ENCODE measurements around the gene OSCAR. TPM values are rescaled to one million over a fixed set of nuclear protein-coding genes. Genes with fewer than 3 reads are reported as not detected.
A peak's percentile ranks its signal among the peaks of the same experiment; 100 is the strongest.

Gene OSCAR
- total and polyA plus RNA-seq, 4 donors, result 4.4 to 77.4 (median 49.4) TPM

- Histone ChIP-seq H3K9me3 (ENCODE audit: control insufficient read depth in 4 of 4, insufficient read depth in 3 of 4, low read length in 3 of 4) (no peaks in the 10 kb centered on the region), H3K9ac (ENCODE audit: insufficient read depth in 1 of 2, low read length in 2 of 2) (no peak overlapping the region), H3K4me3 (no peak overlapping the region), H3K36me3 (ENCODE audit: control insufficient read depth in 4 of 4, insufficient read depth in 4 of 4, low read length in 4 of 4) (peaks cover 12 to 74% (median 34%) of the 10 kb centered on the region in 4 donors), H3K4me1 (ENCODE audit: control insufficient read depth in 5 of 5, insufficient read depth in 5 of 5, low read length in 5 of 5) (no peaks in the 10 kb centered on the region), H3K27ac (ENCODE audit: low read depth in 1 of 2, low read length in 1 of 2) (no peak overlapping the region), H3K27me3 (ENCODE audit: control insufficient read depth in 3 of 3, insufficient read depth in 3 of 3, low read length in 2 of 3) (no peaks in the 10 kb centered on the region)
- TF ChIP-seq CTCF (IDR thresholded peaks at IDR 0.05; ENCODE audit: control extremely low read depth, extremely low read depth), result no peak
- no peak for DNase-seq
- no peak for ATAC-seq (ENCODE audit: insufficient read depth, low FRiP score)
- WGBS, 2 donors, result 97 to 98% methylated on average over 17 of the region's 17 CpGs
Observed at GRCh38 chr19:54123682-54124081, 23.1 kb upstream of the OSCAR start.

- no peak for TF ChIP-seq CTCF (IDR thresholded peaks at IDR 0.05; ENCODE audit: control extremely low read depth, extremely low read depth)
- 95 to 96% methylated on average over 10 of the region's 10 CpGs for WGBS, 2 donors
- peaks cover 0 to 5% (median 0%) of the 10 kb centered on the region in 5 donors for H3K4me1 ChIP-seq (ENCODE audit: control insufficient read depth in 5 of 5, insufficient read depth in 5 of 5, low read length in 5 of 5)
- peaks cover 10 to 53% (median 32%) of the 10 kb centered on the region in 4 donors for H3K36me3 ChIP-seq (ENCODE audit: control insufficient read depth in 4 of 4, insufficient read depth in 4 of 4, low read length in 4 of 4)
- ATAC-seq (ENCODE audit: insufficient read depth, low FRiP score) (no peak), DNase-seq (no peak)
- H3K9me3 ChIP-seq (ENCODE audit: control insufficient read depth in 4 of 4, insufficient read depth in 3 of 4, low read length in 3 of 4), result no peaks in the 10 kb centered on the region
- no peak overlapping the region for H3K4me3 ChIP-seq
- no peak overlapping the region for H3K9ac ChIP-seq (ENCODE audit: insufficient read depth in 1 of 2, low read length in 2 of 2)
- H3K27ac ChIP-seq (ENCODE audit: low read depth in 1 of 2, low read length in 1 of 2), result no peak overlapping the region
- H3K27me3 ChIP-seq (ENCODE audit: control insufficient read depth in 3 of 3, insufficient read depth in 3 of 3, low read length in 2 of 3), result no peaks in the 10 kb centered on the region
Observed at GRCh38 chr19:54121259-54121658, 20.7 kb upstream of the OSCAR start.

GRCh38 chr19:54115109-54116063, 14.8 kb upstream of the OSCAR start, which contains the start of the genes PRPF31 and TFPT:
PRPF31 (plus strand) TSS chr19:54115754; CDS start chr19:54118279, 2,525 bp downstream.
TFPT (minus strand) TSS chr19:54115657; CDS start chr19:54115269, 388 bp downstream.
- peak within 1 kb of the TSS; percentile 81 to 95 for H3K27ac ChIP-seq (ENCODE audit: low read depth in 1 of 2, low read length in 1 of 2)
- peaks cover 0 to 19% (median 13%) of the 10 kb centered on the region in 4 donors for H3K36me3 ChIP-seq (ENCODE audit: control insufficient read depth in 4 of 4, insufficient read depth in 4 of 4, low read length in 4 of 4)
- DNase-seq, result peak; percentile 97 to 99 (median 99)
- peak within 1 kb of the TSS; percentile 78 for H3K4me3 ChIP-seq
- peak; percentile 96 for ATAC-seq (ENCODE audit: insufficient read depth, low FRiP score)
- no peaks in the 10 kb centered on the region for H3K27me3 ChIP-seq (ENCODE audit: control insufficient read depth in 3 of 3, insufficient read depth in 3 of 3, low read length in 2 of 3)
- peak within 1 kb of the TSS; percentile 78 to 87 for H3K9ac ChIP-seq (ENCODE audit: insufficient read depth in 1 of 2, low read length in 2 of 2)
- no peak for TF ChIP-seq CTCF (IDR thresholded peaks at IDR 0.05; ENCODE audit: control extremely low read depth, extremely low read depth)
- 0 to 1% methylated on average over 60 of the region's 60 CpGs for WGBS, 2 donors
- H3K4me1 ChIP-seq (ENCODE audit: control insufficient read depth in 5 of 5, insufficient read depth in 5 of 5, low read length in 5 of 5), result peaks cover 0 to 17% (median 0%) of the 10 kb centered on the region in 5 donors
- no peaks in the 10 kb centered on the region for H3K9me3 ChIP-seq (ENCODE audit: control insufficient read depth in 4 of 4, insufficient read depth in 3 of 4, low read length in 3 of 4)
